Measurements from ENCODE around the gene ANXA6.
"Not testable (repeated sequence)": the region's sequence is repeated elsewhere in the genome, so short reads cannot be mapped to it uniquely, and the experiment has no call there.

Gene ANXA6

GRCh38 chr5:151180291-151180690, 22.7 kb upstream of the ANXA6 start:
- DNase-seq (ENCODE audit: low read depth): no peak

GRCh38 chr5:151179489-151179840, 21.9 kb upstream of the ANXA6 start:
- DNase-seq (ENCODE audit: low read depth): no peak

- DNase-seq (ENCODE audit: low read depth): no peak
Measured at GRCh38 chr5:151178777-151179488, 21.4 kb upstream of the ANXA6 start.

GRCh38 chr5:151178372-151178771, 20.8 kb upstream of the ANXA6 start:
- no peak for DNase-seq (ENCODE audit: low read depth)

GRCh38 chr5:151176268-151176667, 18.7 kb upstream of the ANXA6 start:
- DNase-seq (ENCODE audit: low read depth): not testable (repeated sequence)

GRCh38 chr5:151174612-151175101, 17.1 kb upstream of the ANXA6 start:
- no peak for DNase-seq (ENCODE audit: low read depth)

GRCh38 chr5:151173711-151174611, 16.4 kb upstream of the ANXA6 start:
- no peak for DNase-seq (ENCODE audit: low read depth)

- no peak for DNase-seq (ENCODE audit: low read depth)
Measured at GRCh38 chr5:151171529-151171928, 13.9 kb upstream of the ANXA6 start.

GRCh38 chr5:151168602-151169344, 11.2 kb upstream of the ANXA6 start:
- DNase-seq (ENCODE audit: low read depth): no peak

GRCh38 chr5:151167022-151167421, 9.4 kb upstream of the ANXA6 start:
- DNase-seq (ENCODE audit: low read depth): no peak

GRCh38 chr5:151164687-151165392, 7.3 kb upstream of the ANXA6 start:
- peak; percentile 45 for DNase-seq (ENCODE audit: low read depth)

- no peak for DNase-seq (ENCODE audit: low read depth)
Measured at GRCh38 chr5:151162776-151163175, 5.2 kb upstream of the ANXA6 start.

- no peak for DNase-seq (ENCODE audit: low read depth)
Measured at GRCh38 chr5:151159649-151160373, 2.2 kb upstream of the ANXA6 start.

GRCh38 chr5:151158287-151158661, 695 bp upstream of the ANXA6 start:
- no peak for DNase-seq (ENCODE audit: low read depth)

GRCh38 chr5:151156507-151157420, 815 bp downstream of the ANXA6 start:
- no peak for DNase-seq (ENCODE audit: low read depth)

- no peak for DNase-seq (ENCODE audit: low read depth)
Measured at GRCh38 chr5:151155775-151156506, 1.6 kb downstream of the ANXA6 start.

GRCh38 chr5:151154931-151155774, 2.4 kb downstream of the ANXA6 start:
- DNase-seq (ENCODE audit: low read depth): peak; percentile 57

GRCh38 chr5:151153766-151154272, 3.8 kb downstream of the ANXA6 start:
- peak; percentile 34 for DNase-seq (ENCODE audit: low read depth)

All from T-helper 22 cell (primary cell).